Memory B cell (primary cell): Measurements from ENCODE around the gene BEGAIN.

Experiments
- ATAC-seq: fragments of 150-1000 bp; cut with Tn5 transposase; 2 replicates; pipeline ENCODE4 v1.10.0; 2021; ENCODE audit warnings: low read depth, mild to moderate bottlenecking, moderate library complexity
- DNase-seq, 2 donors: peaks; one replicate each; pipeline ENCODE4 v3.0.0; 2022; ENCODE audit warnings: low spot score in 2 of 2
- H3K27ac Mint-ChIP-seq: one replicate; pipeline ENCODE4 v1.8.0; 2022; ENCODE audit warnings: mild to moderate bottlenecking, moderate library complexity, mixed read lengths
- H3K27me3 Mint-ChIP-seq: one replicate; pipeline ENCODE4 v1.8.0; 2022; ENCODE audit warnings: mixed read lengths
- H3K36me3 Mint-ChIP-seq: one replicate; pipeline ENCODE4 v1.8.0; 2022; ENCODE audit warnings: mild to moderate bottlenecking, mixed read lengths
- H3K4me1 Mint-ChIP-seq: one replicate; pipeline ENCODE4 v1.8.0; 2022; ENCODE audit warnings: mixed read lengths
- H3K4me3 Mint-ChIP-seq: one replicate; pipeline ENCODE4 v1.8.0; 2022; ENCODE audit warnings: mild to moderate bottlenecking, moderate library complexity, mixed read lengths
- H3K9me3 Mint-ChIP-seq: one replicate; pipeline ENCODE4 v1.8.0; 2022; ENCODE audit warnings: mixed read lengths

Gene BEGAIN

DNA sequence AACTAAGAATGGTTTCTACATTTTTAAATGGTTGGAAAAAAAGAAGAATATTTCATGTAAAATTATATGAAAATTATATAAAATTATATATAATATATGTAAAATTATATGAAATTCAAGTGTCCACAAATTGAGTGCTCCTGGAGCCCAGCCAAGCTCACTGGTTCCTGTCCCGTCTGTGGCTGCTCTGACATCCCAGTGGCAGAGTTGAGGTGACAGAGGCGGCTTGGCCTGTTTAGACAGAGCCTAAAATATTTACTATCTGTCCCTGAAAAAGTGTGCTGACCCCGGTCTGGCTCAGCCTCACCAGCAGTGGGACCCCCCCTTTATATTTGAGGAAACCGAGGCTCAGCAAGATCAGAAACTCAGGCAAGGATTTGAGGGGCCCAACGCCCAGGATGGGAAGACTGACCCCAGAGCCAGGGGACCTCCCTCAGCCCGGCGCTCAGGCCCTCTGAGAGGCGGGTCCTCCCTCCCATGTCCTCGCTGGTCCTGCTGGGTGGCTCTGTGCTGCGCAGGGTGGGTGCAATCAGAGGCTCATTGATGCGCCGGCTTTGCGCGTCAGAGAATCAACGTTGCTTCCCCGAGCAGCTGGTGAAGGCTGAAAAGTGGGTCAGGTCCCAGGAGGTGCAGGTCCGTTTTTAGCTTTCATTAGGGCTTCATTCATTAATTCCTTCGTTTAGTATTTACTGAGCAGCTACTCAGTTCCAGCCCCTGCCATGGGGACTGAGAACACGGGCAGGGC lies 21.5 kb upstream of the BEGAIN start:
- Mint-ChIP-seq H3K4me3 (no peak overlapping the region), H3K36me3 (no peaks in the 10 kb centered on the region)

DNA sequence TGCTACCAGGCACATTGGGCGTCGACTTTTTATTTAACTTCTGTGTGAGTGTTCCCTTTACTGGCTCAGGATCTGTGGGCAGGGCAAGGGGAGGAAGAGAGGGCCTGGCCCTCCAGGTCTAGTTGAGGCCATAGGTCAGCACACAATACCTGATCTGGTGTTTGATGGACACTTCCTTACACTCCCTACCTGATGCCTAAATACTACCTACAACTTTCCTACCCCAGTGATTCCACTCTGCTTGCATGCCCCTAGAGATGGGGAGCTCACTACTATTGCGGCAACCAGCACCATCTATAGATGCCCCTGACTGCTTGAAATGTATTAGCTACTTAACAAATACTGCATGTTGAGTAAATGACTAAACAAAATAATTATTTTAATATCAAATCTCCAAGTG lies 20.8 kb upstream of the BEGAIN start:
- no peaks in the 10 kb centered on the region for H3K36me3 Mint-ChIP-seq
- H3K9me3 Mint-ChIP-seq, result no peaks in the 10 kb centered on the region
- DNase-seq, result no peak
- H3K4me1 Mint-ChIP-seq, result no peaks in the 10 kb centered on the region
- H3K27me3 Mint-ChIP-seq, result peaks cover 14% of the 10 kb centered on the region
- ATAC-seq, result no peak
- H3K4me3 Mint-ChIP-seq, result no peak overlapping the region
- H3K27ac Mint-ChIP-seq, result no peak overlapping the region

More for the DNA sequence above, 21.5 kb upstream of the BEGAIN start:
- DNase-seq (no peak), ATAC-seq (no peak)
- H3K27me3 Mint-ChIP-seq, result peaks cover 11% of the 10 kb centered on the region
- no peaks in the 10 kb centered on the region for H3K4me1 Mint-ChIP-seq
- no peaks in the 10 kb centered on the region for H3K9me3 Mint-ChIP-seq
- H3K27ac Mint-ChIP-seq, result no peak overlapping the region

GRCh38 chr14:100607611-100607956 lies 20.4 kb upstream of the BEGAIN start:
- Mint-ChIP-seq H3K9me3 (peaks cover 2% of the 10 kb centered on the region), H3K27me3 (peaks cover 15% of the 10 kb centered on the region), H3K4me3 (no peak overlapping the region), H3K36me3 (no peaks in the 10 kb centered on the region), H3K27ac (no peak overlapping the region), H3K4me1 (no peaks in the 10 kb centered on the region)
- no peak for DNase-seq
- ATAC-seq, result no peak

DNA sequence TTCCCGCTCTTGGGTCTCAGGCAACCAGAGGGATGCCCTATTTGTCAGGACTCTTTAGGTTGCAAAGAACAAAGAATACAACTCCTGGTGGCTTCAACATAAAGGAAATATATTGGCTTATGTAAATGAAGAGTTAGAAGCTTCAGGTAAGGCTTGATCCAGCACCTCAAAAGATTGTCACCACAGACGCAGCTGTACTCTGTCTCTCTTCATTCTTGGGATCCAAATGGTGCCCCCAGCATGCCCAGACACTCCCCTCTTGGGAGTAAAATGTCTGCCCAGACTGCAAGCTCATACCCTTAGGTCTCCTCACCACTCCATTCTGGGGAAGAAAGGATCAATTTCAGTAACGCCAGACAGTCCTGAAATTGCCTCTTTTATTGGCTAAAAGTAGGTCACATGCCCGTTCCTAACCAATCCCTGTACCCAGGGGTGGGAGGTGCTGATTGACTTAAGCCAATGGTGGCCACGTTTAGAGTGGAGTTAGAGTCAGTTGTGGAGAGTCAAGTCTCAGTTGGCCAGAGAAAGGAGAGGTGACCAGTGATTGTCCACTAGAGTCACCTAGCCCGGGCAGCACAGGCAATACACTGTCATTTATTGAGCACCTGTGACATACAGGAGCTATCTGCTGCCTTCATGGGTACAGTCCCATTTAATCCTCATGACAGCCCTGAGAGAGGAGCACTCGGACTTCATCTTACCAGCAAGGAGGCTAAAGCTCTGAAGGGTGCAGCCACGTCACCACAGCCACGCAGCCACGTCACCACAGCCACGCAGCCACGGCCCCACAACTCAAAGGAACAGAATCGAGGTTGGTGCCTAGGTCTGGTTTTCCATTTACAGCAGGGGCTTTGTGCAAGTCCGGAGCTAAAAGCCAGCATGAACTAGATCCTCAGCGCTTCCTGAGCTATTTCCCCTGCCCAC lies 19.7 kb upstream of the BEGAIN start:
- no peak for DNase-seq
- Mint-ChIP-seq H3K9me3 (peaks cover 7% of the 10 kb centered on the region), H3K4me1 (no peaks in the 10 kb centered on the region), H3K27me3 (peaks cover 16% of the 10 kb centered on the region), H3K4me3 (no peak overlapping the region), H3K36me3 (peaks cover under 1% of the 10 kb centered on the region), H3K27ac (no peak overlapping the region)
- ATAC-seq, result no peak

DNA sequence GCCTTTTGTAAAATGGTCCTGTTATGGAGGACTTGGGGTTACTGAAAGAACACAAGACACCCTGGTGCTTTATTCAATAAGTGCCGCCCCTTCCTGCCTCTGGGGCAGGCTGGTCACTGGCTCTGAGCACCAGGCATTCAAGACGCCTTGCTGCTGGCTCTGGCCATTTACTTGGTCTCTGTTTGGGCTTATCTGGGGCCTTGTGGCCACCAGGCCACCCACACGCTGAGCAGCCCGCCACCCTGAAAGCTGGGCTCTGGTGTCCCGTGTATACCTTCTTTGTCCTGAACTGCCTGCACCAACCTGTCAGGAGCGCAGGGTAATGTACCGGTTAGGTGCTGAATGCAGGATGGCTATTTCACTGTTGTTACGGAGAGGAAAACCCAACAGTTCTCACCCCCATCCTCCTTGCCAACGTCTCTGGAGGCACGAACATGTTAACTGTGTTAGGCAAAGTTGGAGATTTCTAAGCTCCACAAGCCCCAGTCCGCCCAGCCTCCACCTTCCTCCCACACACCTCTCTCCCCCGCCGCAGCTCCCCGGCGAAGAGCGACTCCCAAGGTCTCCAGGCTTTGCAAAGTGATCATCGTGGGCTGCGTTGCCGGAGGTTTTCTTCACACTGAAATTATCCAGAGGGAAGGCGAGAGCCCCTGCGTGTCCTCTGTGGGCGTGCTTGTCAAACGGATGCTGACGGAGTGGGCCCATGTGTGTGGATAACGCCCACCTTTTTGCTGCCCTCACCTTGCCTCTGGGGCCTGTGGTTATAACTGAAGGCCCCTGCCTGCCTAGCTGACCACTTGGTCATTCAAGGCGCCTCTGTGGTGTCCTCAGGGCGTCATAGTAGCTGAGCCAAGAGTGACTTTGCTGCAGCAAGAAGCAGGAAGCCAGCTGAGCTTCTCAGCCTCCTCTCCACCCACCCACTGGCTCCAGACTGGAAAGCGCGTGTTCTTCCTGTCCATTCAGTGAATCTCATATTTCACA lies 18.8 kb upstream of the BEGAIN start:
- no peak for DNase-seq
- peaks cover 12% of the 10 kb centered on the region for H3K9me3 Mint-ChIP-seq
- no peak overlapping the region for H3K27ac Mint-ChIP-seq
- ATAC-seq, result no peak
- peaks cover 5% of the 10 kb centered on the region for H3K36me3 Mint-ChIP-seq
- peaks cover 16% of the 10 kb centered on the region for H3K27me3 Mint-ChIP-seq
- H3K4me1 Mint-ChIP-seq, result no peaks in the 10 kb centered on the region
- no peak overlapping the region for H3K4me3 Mint-ChIP-seq

DNA sequence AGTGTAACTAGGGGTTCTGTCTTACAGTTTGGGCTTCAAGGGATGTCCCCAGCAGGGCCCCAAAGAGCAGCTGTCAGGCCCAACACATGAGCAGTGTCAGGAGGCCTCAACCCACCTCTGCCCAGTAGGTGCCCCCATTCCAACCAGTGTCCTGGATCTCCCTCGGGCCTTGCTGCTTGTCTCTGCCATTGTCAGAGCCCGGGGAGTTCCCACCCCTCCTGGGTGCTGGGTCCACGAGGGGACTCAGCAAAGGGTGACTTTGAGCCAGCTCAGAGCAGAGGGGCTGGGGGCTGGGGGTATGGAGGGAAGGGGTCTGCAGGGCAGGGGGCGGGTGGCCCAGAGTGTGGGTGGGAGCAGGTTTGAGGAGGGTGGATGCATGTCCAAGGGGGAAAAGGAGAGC lies 18.0 kb upstream of the BEGAIN start:
- Mint-ChIP-seq H3K27ac (no peak overlapping the region), H3K36me3 (peaks cover 5% of the 10 kb centered on the region), H3K4me1 (no peaks in the 10 kb centered on the region), H3K27me3 (peaks cover 14% of the 10 kb centered on the region), H3K4me3 (no peak overlapping the region), H3K9me3 (peaks cover 13% of the 10 kb centered on the region)
- no peak for ATAC-seq
- no peak for DNase-seq

DNA sequence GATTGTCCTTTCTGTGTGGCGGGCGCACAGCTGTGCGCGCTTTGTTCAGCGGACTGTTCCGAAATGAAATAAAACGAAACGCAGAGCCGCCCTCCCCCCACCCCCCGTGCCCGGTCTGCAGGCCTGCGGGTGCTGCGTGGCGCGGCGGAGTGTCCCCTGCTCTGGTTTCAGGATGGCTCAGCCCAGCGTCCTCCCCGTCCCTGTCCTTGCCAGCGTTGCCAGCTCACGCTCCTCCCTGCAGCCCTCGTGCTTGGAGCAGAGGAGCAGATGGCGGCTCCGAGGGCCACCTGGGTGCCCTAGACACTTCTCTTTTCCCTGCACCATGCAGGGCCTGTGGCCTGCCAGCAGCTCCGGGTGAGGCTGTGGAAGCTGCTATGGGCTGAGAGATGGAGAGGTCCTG lies 17.5 kb upstream of the BEGAIN start:
- Mint-ChIP-seq H3K27me3 (peaks cover 14% of the 10 kb centered on the region), H3K9me3 (peaks cover 13% of the 10 kb centered on the region), H3K27ac (no peak overlapping the region), H3K4me1 (no peaks in the 10 kb centered on the region), H3K36me3 (peaks cover 5% of the 10 kb centered on the region), H3K4me3 (no peak overlapping the region)
- DNase-seq (no peak), ATAC-seq (no peak)

GRCh38 chr14:100604121-100604501 lies 16.9 kb upstream of the BEGAIN start:
- no peak overlapping the region for H3K27ac Mint-ChIP-seq
- H3K4me1 Mint-ChIP-seq, result no peaks in the 10 kb centered on the region
- peaks cover 10% of the 10 kb centered on the region for H3K27me3 Mint-ChIP-seq
- peaks cover 13% of the 10 kb centered on the region for H3K9me3 Mint-ChIP-seq
- ATAC-seq, result no peak
- no peak overlapping the region for H3K4me3 Mint-ChIP-seq
- peaks cover 5% of the 10 kb centered on the region for H3K36me3 Mint-ChIP-seq
- DNase-seq, result no peak

- ATAC-seq, result no peak
- Mint-ChIP-seq H3K36me3 (peaks cover 5% of the 10 kb centered on the region), H3K27me3 (peaks cover 12% of the 10 kb centered on the region), H3K4me1 (no peaks in the 10 kb centered on the region), H3K4me3 (no peak overlapping the region), H3K9me3 (peaks cover 13% of the 10 kb centered on the region), H3K27ac (no peak overlapping the region)
- no peak for DNase-seq
These were observed 16.3 kb upstream of the BEGAIN start for GRCh38 chr14:100603341-100604120.

- peaks cover 5% of the 10 kb centered on the region for H3K36me3 Mint-ChIP-seq
- peaks cover 13% of the 10 kb centered on the region for H3K9me3 Mint-ChIP-seq
- DNase-seq (no peak), ATAC-seq (no peak)
- H3K4me3 Mint-ChIP-seq, result no peak overlapping the region
- no peak overlapping the region for H3K27ac Mint-ChIP-seq
- peaks cover 8% of the 10 kb centered on the region for H3K27me3 Mint-ChIP-seq
- no peaks in the 10 kb centered on the region for H3K4me1 Mint-ChIP-seq
These were observed 15.5 kb upstream of the BEGAIN start for GRCh38 chr14:100602621-100603230.

DNA sequence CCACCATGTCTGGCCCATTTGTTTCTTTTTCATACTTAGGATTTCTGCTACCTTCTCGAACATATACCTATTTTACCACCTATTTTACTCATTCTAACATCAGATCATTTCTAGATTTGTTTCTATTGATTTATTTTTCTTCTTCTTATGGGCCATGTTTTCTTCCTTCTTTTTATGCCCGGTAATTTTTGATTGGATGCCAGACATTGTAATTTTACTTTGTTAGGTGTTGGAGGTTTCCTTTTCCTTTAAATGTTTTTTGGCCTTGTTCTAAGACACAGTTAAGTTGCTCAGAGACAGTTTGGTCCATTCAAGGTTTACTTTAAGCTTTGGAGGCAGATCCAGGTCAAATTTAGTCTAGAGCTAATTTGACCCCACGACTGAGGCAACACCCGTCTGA lies 14.7 kb upstream of the BEGAIN start:
- Mint-ChIP-seq H3K4me1 (no peaks in the 10 kb centered on the region), H3K27ac (no peak overlapping the region), H3K36me3 (peaks cover 5% of the 10 kb centered on the region), H3K9me3 (peaks cover 13% of the 10 kb centered on the region), H3K4me3 (no peak overlapping the region), H3K27me3 (peaks cover 7% of the 10 kb centered on the region)
- ATAC-seq (no peak), DNase-seq (no peak)

- DNase-seq (no peak), ATAC-seq (no peak)
- H3K27me3 Mint-ChIP-seq, result peaks cover 7% of the 10 kb centered on the region
- no peak overlapping the region for H3K27ac Mint-ChIP-seq
- H3K4me3 Mint-ChIP-seq, result no peak overlapping the region
- peaks cover 13% of the 10 kb centered on the region for H3K9me3 Mint-ChIP-seq
- peaks cover 5% of the 10 kb centered on the region for H3K36me3 Mint-ChIP-seq
- no peaks in the 10 kb centered on the region for H3K4me1 Mint-ChIP-seq
These were observed 13.8 kb upstream of the BEGAIN start for GRCh38 chr14:100601064-100601463.

DNA sequence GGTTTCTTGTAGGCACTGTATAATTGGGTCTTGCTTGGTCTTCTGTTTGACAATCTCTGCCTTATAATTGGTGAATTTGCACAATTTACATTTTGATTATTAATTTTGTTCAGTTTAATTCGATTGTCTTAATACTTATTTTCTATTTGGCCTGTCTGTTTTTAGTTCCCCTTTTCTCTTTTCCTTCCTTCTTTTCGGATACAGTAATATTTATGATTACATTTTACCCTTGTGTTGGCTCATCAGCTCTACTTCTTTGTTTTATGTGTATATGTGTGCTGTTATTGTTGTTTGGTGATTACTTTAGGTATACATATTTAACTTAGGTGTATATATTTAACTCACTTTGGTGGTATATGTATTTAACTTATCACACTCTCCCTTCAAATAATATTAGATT lies 12.8 kb upstream of the BEGAIN start:
- H3K36me3 Mint-ChIP-seq, result peaks cover 5% of the 10 kb centered on the region
- peaks cover 7% of the 10 kb centered on the region for H3K27me3 Mint-ChIP-seq

More for the DNA sequence above, 12.8 kb upstream of the BEGAIN start:
- H3K9me3 Mint-ChIP-seq, result peaks cover 13% of the 10 kb centered on the region
- no peaks in the 10 kb centered on the region for H3K4me1 Mint-ChIP-seq
- no peak overlapping the region for H3K27ac Mint-ChIP-seq
- DNase-seq (no peak), ATAC-seq (no peak)
- no peak overlapping the region for H3K4me3 Mint-ChIP-seq
